Prostate gland (tissue), 2 donors: ENCODE results near the gene NTM.

Experiments used
- CTCF ChIP-seq, 4 experiments: fragments of 200-600 bp in 2 of 4; fragments of 450-650 bp in 2 of 4; sonication (generic) in 2 of 4; IDR thresholded peaks; 1 replicate in 3 of 4; 2 replicates in 1 of 4; pipeline ENCODE4 v1.5.1; 2016 to 2019; ENCODE audit warnings: antibody characterized with exemption in 4 of 4, mild to moderate bottlenecking in 2 of 4, moderate library complexity in 2 of 4
- POLR2A ChIP-seq: fragments of 450-650 bp; IDR thresholded peaks from one replicate; pipeline ENCODE4 v1.6.1; 2016; ENCODE audit warnings: antibody characterized with exemption, mild to moderate bottlenecking
- POLR2AphosphoS5 ChIP-seq: sonication (generic); formaldehyde crosslinking; IDR thresholded peaks from one replicate; pipeline ENCODE4 v1.6.1; 2017; ENCODE audit warnings: antibody characterized with exemption

- TF ChIP-seq POLR2A (no peak), CTCF (IDR thresholded peaks at IDR 0.05) (no peak), POLR2AphosphoS5 (no peak)
Measured at GRCh38 chr11:131483453-131483852, 113.0 kb downstream of the NTM start.
